H9 (cell line): Measurements from ENCODE around the gene NDUFS3. TPM values are rescaled to one million over a fixed set of nuclear protein-coding genes. Genes with fewer than 3 reads are reported as not detected.

Experiments
- DNase-seq: peaks from one replicate; pipeline ENCODE4 v3.0.0-alpha.2; 2017
- H2AFZ ChIP-seq: one replicate; pipeline ENCODE4 v1.6.1; 2013; ENCODE audit warnings: mild to moderate bottlenecking, low read length, control low read depth, moderate library complexity
- H2AK5ac ChIP-seq: 2 replicates; pipeline ENCODE4 v1.6.1; 2013; ENCODE audit warnings: low read length, control low read depth, mixed read lengths; ENCODE audit not compliant: insufficient read length
- H2BK120ac ChIP-seq: one replicate; pipeline ENCODE4 v1.6.1; 2013; ENCODE audit warnings: low read depth, mild to moderate bottlenecking, low read length, control low read depth, inconsistent platforms; ENCODE audit not compliant: poor library complexity, severe bottlenecking
- H2BK12ac ChIP-seq: 2 replicates; pipeline ENCODE4 v1.6.1; 2013; ENCODE audit warnings: low read length, control low read depth, mixed read lengths, low read depth; ENCODE audit not compliant: insufficient read length
- H2BK15ac ChIP-seq: 2 replicates; pipeline ENCODE4 v1.6.1; 2013; ENCODE audit warnings: low read depth, low read length, control low read depth
- H2BK20ac ChIP-seq: one replicate; pipeline ENCODE4 v1.6.1; 2013; ENCODE audit warnings: low read depth, mild to moderate bottlenecking, low read length, control low read depth, inconsistent platforms; ENCODE audit not compliant: poor library complexity, severe bottlenecking
- H2BK5ac ChIP-seq: 2 replicates; pipeline ENCODE4 v1.6.1; 2013; ENCODE audit warnings: low read length, control low read depth, mixed read lengths; ENCODE audit not compliant: insufficient read length
- H3K14ac ChIP-seq: 2 replicates; pipeline ENCODE4 v1.6.1; 2013; ENCODE audit warnings: low read length, control low read depth; ENCODE audit not compliant: insufficient read depth
- H3K18ac ChIP-seq: 2 replicates; pipeline ENCODE4 v1.6.1; 2013; ENCODE audit warnings: low read depth, mild to moderate bottlenecking, mixed read lengths, low read length, control low read depth; ENCODE audit not compliant: insufficient read length
- H3K23ac ChIP-seq: 2 replicates; pipeline ENCODE4 v1.6.1; 2013; ENCODE audit warnings: low read length, control low read depth, mixed read lengths, low read depth; ENCODE audit not compliant: insufficient read length
- H3K23me2 ChIP-seq: 2 replicates; pipeline ENCODE4 v1.6.1; 2013; ENCODE audit warnings: low read depth, mild to moderate bottlenecking, mixed read lengths, low read length, control low read depth; ENCODE audit not compliant: insufficient read length, poor library complexity, severe bottlenecking
- H3K27ac ChIP-seq: 2 replicates; pipeline ENCODE4 v1.5.1; 2013; ENCODE audit warnings: low read length, control low read depth, mixed read lengths, low read depth; ENCODE audit not compliant: insufficient read length
- H3K27me3 ChIP-seq: 2 replicates; pipeline ENCODE4 v1.6.1; 2013; ENCODE audit warnings: low read length, control low read depth, inconsistent platforms; ENCODE audit not compliant: insufficient read depth
- H3K4ac ChIP-seq: 2 replicates; pipeline ENCODE4 v1.6.1; 2013; ENCODE audit warnings: low read depth, mild to moderate bottlenecking, control low read depth, inconsistent platforms, low read length, moderate library complexity
- H3K4me1 ChIP-seq: 2 replicates; pipeline ENCODE4 v1.6.1; 2013; ENCODE audit warnings: low read length, control low read depth, inconsistent platforms; ENCODE audit not compliant: insufficient read depth
- H3K4me2 ChIP-seq: 2 replicates; pipeline ENCODE4 v1.6.1; 2013; ENCODE audit warnings: low read length, control low read depth, mixed read lengths; ENCODE audit not compliant: insufficient read length, insufficient read depth
- H3K56ac ChIP-seq: 2 replicates; pipeline ENCODE4 v1.6.1; 2013; ENCODE audit warnings: low read depth, mild to moderate bottlenecking, mixed read lengths, low read length, control low read depth; ENCODE audit not compliant: insufficient read length
- H3K79me1 ChIP-seq: 2 replicates; pipeline ENCODE4 v1.6.1; 2013; ENCODE audit warnings: low read depth, mild to moderate bottlenecking, moderate library complexity, low read length, control low read depth, inconsistent platforms; ENCODE audit not compliant: insufficient read depth, poor library complexity, severe bottlenecking
- H3K79me2 ChIP-seq: 2 replicates; pipeline ENCODE4 v1.6.1; 2013; ENCODE audit warnings: low read length, control low read depth, inconsistent platforms; ENCODE audit not compliant: insufficient read depth
- H3K9ac ChIP-seq: 2 replicates; pipeline ENCODE4 v1.6.1; 2013; ENCODE audit warnings: low read length, control low read depth, mixed read lengths; ENCODE audit not compliant: insufficient read length; ENCODE audit errors: extremely low read depth
- H3K9me3 ChIP-seq: one replicate; pipeline ENCODE4 v1.6.1; 2013; ENCODE audit warnings: low read depth, low read length, inconsistent platforms; ENCODE audit not compliant: control insufficient read depth
- H3T11ph ChIP-seq: one replicate; pipeline ENCODE4 v1.6.1; 2013; ENCODE audit warnings: mild to moderate bottlenecking, low read length, control low read depth, inconsistent platforms
- H4K20me1 ChIP-seq: one replicate; pipeline ENCODE4 v1.6.1; 2013; ENCODE audit not compliant: control insufficient read depth, insufficient read length, insufficient read depth
- H4K5ac ChIP-seq: 2 replicates; pipeline ENCODE4 v1.6.1; 2013; ENCODE audit warnings: low read depth, mild to moderate bottlenecking, mixed read lengths, low read length, control low read depth; ENCODE audit not compliant: insufficient read length
- H4K8ac ChIP-seq: replicated peaks from 2 replicates; pipeline ENCODE4 v1.6.1; 2013; ENCODE audit warnings: low read length, control low read depth, mixed read lengths, low read depth; ENCODE audit not compliant: insufficient read length
- H4K91ac ChIP-seq: 2 replicates; pipeline ENCODE4 v1.6.1; 2013; ENCODE audit warnings: low read depth, mild to moderate bottlenecking, moderate library complexity, mixed read lengths, low read length, control low read depth; ENCODE audit not compliant: insufficient read length
- H3K27ac Mint-ChIP-seq, 3 experiments: 2 replicates in 2 of 3; 3 replicates in 1 of 3; pipeline ENCODE4 v1.8.0; 2020 to 2021; ENCODE audit warnings: mixed read lengths in 3 of 3, mild to moderate bottlenecking in 1 of 3, moderate library complexity in 1 of 3
- H3K27me3 Mint-ChIP-seq: 2 replicates; pipeline ENCODE4 v1.8.0; 2021; ENCODE audit warnings: low read depth, mild to moderate bottlenecking, moderate library complexity, mixed read lengths
- H3K36me3 Mint-ChIP-seq, 3 experiments: 2 replicates in 2 of 3; 3 replicates in 1 of 3; pipeline ENCODE4 v1.8.0; 2020 to 2021; ENCODE audit warnings: low read depth in 3 of 3, mixed read lengths in 3 of 3; ENCODE audit not compliant: insufficient read depth in 1 of 3
- H3K4me1 Mint-ChIP-seq, 2 experiments: 2 replicates each; pipeline ENCODE4 v1.8.0; 2020; ENCODE audit warnings: mixed read lengths in 2 of 2
- H3K4me3 Mint-ChIP-seq, 2 experiments: 2 replicates in 1 of 2; 3 replicates in 1 of 2; pipeline ENCODE4 v1.8.0; 2020 to 2021; ENCODE audit warnings: mild to moderate bottlenecking in 2 of 2, mixed read lengths in 2 of 2, moderate library complexity in 1 of 2
- H3K9me3 Mint-ChIP-seq, 2 experiments: 2 replicates in 1 of 2; 3 replicates in 1 of 2; pipeline ENCODE4 v1.8.0; 2020; ENCODE audit warnings: mild to moderate bottlenecking in 2 of 2, mixed read lengths in 2 of 2, moderate library complexity in 1 of 2
- WGBS: extraction: QIAGEN DNeasy Blood & Tissue Kit; methylation state at CpG from one replicate; pipeline ENCODE4 v1.1.7; 2013; ENCODE audit warnings: missing lambda C conversion rate, low lambda C conversion rate, mixed read lengths; ENCODE audit not compliant: insufficient read length; ENCODE audit errors: extremely low coverage; 5-methylcytosine and 5-hydroxymethylcytosine counted together
- total RNA-seq: library from RNA; stranded (reverse); gene quantifications from 2 replicates; pipeline ENCODE4 v1.2.1, GENCODE V29; 2021
- TF ChIP-seq, protein P1 (sequence below): fragments of 200-600 bp; sonication (generic); conservative IDR thresholded peaks from 3 replicates; pipeline ENCODE4 v1.8.0; 2021; ENCODE audit warnings: antibody characterized with exemption, mild to moderate bottlenecking

Gene NDUFS3
- total RNA-seq, 1 experiment from 2014 or later: 144 TPM

DNA sequence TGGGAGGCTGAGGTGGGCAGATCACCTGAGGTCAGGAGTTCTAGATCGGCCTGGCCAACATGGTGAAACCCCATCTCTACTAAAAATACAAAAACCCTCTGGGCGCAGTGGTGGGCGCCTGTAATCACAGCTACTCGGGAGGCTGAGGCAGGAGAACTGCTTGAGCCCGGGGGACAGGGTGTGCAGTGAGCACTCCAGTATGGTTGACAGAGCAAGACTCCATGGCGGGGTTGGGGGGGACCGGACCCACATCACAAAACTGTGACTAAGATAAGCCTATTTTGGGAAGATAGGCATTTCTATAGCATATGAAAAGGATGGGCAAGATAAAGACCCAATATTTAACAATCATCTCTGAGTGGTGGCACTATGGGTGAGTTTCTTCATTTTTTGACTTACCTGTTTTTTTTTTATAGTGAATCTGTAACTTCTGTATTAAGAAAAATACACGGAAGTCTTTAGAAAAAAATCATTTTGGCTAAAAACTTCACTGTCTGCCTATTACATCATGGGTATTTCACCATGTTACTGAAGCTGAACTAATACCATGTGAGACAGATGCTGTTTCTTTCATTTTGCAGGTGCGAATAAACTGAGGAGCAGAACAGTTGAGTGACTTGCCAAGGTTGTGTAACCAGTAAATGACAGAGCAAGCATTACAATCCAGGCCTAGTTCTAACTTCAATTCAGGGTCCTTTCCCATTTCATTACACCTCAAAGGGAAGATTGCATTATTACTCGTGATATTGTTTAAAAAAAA is 28.4 kb upstream of the NDUFS3 start:
- Mint-ChIP-seq H3K27me3 (peaks cover 2% of the 10 kb centered on the region; the same call in 1 of the 2 replicates), H3K36me3 (peaks cover 14 to 40% (median 23%) of the 10 kb centered on the region in 3 experiments; a peak in 6 of 7 replicates), H3K9me3 (peaks cover 0 to 3% of the 10 kb centered on the region in 2 experiments; a peak in 1 of 5 replicates), H3K4me1 (peaks cover 25 to 29% of the 10 kb centered on the region in 2 experiments), H3K27ac (0 out of 7 replicates have a peak overlapping the region, but pooled peaks of 2 of the 3 experiments have one; percentile 32 to 34), H3K4me3 (peak overlapping the region in 1 of 2 experiments; percentile 39; a peak in 2 of 5 replicates)
- Histone ChIP-seq H4K91ac (no peak overlapping the region), H3K27me3 (no peaks in the 10 kb centered on the region), H3K9me3 (no peaks in the 10 kb centered on the region), H2BK15ac (no peak overlapping the region), H3K18ac (no peak overlapping the region), H3K79me1 (no peaks in the 10 kb centered on the region), H2BK120ac (no peak overlapping the region), H3K4ac (no peak overlapping the region), H3K23me2 (peaks cover 3% of the 10 kb centered on the region), H3K56ac (no peak overlapping the region), H3K4me2 (no peak overlapping the region), H4K5ac (no peak overlapping the region), H2AK5ac (no peak overlapping the region), H2BK5ac (no peak overlapping the region), H3K27ac (no peak overlapping the region), H3K14ac (no peak overlapping the region), H3T11ph (no peak overlapping the region), H4K8ac (no peak overlapping the region), H3K23ac (no peak overlapping the region), H4K20me1 (no peaks in the 10 kb centered on the region), H3K79me2 (peaks cover 55% of the 10 kb centered on the region), H3K4me1 (no peaks in the 10 kb centered on the region; the same call in 1 of the 2 replicates), H2BK20ac (no peak overlapping the region), H2BK12ac (no peak overlapping the region), H3K9ac (no peak overlapping the region), H2AFZ (no peak overlapping the region)
- no peak for DNase-seq
- TF ChIP-seq, protein P1, sequence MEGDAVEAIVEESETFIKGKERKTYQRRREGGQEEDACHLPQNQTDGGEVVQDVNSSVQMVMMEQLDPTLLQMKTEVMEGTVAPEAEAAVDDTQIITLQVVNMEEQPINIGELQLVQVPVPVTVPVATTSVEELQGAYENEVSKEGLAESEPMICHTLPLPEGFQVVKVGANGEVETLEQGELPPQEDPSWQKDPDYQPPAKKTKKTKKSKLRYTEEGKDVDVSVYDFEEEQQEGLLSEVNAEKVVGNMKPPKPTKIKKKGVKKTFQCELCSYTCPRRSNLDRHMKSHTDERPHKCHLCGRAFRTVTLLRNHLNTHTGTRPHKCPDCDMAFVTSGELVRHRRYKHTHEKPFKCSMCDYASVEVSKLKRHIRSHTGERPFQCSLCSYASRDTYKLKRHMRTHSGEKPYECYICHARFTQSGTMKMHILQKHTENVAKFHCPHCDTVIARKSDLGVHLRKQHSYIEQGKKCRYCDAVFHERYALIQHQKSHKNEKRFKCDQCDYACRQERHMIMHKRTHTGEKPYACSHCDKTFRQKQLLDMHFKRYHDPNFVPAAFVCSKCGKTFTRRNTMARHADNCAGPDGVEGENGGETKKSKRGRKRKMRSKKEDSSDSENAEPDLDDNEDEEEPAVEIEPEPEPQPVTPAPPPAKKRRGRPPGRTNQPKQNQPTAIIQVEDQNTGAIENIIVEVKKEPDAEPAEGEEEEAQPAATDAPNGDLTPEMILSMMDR: no peak
- no CpG with 5 or more reads among the region's 10 CpGs for WGBS
